Measurements from ENCODE around the gene ESYT3. TPM values are rescaled to one million over a fixed set of nuclear protein-coding genes. Genes with fewer than 3 reads are reported as not detected.
A peak's percentile ranks its signal among the peaks of the same experiment; 100 is the strongest.

Gene ESYT3
- total RNA-seq, 1 donor from 2014 or later, result not detected

GRCh38 chr3:138457863-138458735, 23.7 kb downstream of the ESYT3 start:
- no peaks in the 10 kb centered on the region for H3K27me3 ChIP-seq
- no peak for TF ChIP-seq CTCF (IDR thresholded peaks at IDR 0.05)
- intact Hi-C loops (cut with DNase I), result no loop called here
- H3K4me1 ChIP-seq, result no peaks in the 10 kb centered on the region
- H3K9me3 ChIP-seq, result no peaks in the 10 kb centered on the region
- H3K36me3 ChIP-seq, result no peaks in the 10 kb centered on the region
- no peak overlapping the region for H3K27ac ChIP-seq
- H3K4me3 ChIP-seq, result no peak overlapping the region
- DNase-seq (ENCODE audit: low spot score in 2 of 2), result peak in 1 of 2 donors; percentile 57

- H3K4me1 ChIP-seq, result no peaks in the 10 kb centered on the region
- no peaks in the 10 kb centered on the region for H3K27me3 ChIP-seq
- intact Hi-C loops (cut with DNase I), result no loop called here
- no peaks in the 10 kb centered on the region for H3K9me3 ChIP-seq
- H3K36me3 ChIP-seq, result no peaks in the 10 kb centered on the region
- DNase-seq (ENCODE audit: low spot score in 2 of 2), result peak in 1 of 2 donors; percentile 54
- no peak for TF ChIP-seq CTCF (IDR thresholded peaks at IDR 0.05)
- H3K4me3 ChIP-seq, result no peak overlapping the region
- no peak overlapping the region for H3K27ac ChIP-seq
Observed at GRCh38 chr3:138458774-138459499, 24.5 kb downstream of the ESYT3 start.

- intact Hi-C loops (cut with DNase I), result no loop called here
- Histone ChIP-seq H3K27me3 (no peaks in the 10 kb centered on the region), H3K36me3 (no peaks in the 10 kb centered on the region), H3K4me1 (no peaks in the 10 kb centered on the region), H3K9me3 (no peaks in the 10 kb centered on the region), H3K4me3 (no peak overlapping the region), H3K27ac (no peak overlapping the region)
- no peak for TF ChIP-seq CTCF (IDR thresholded peaks at IDR 0.05)
- DNase-seq (ENCODE audit: low spot score in 2 of 2), result peak in 1 of 2 donors; percentile 40
Observed at GRCh38 chr3:138459619-138460535, 25.5 kb downstream of the ESYT3 start.

- DNase-seq (ENCODE audit: low spot score in 2 of 2), result peak in 1 of 2 donors; percentile 51
- no peaks in the 10 kb centered on the region for H3K4me1 ChIP-seq
Observed at GRCh38 chr3:138460536-138461205, 26.3 kb downstream of the ESYT3 start.

More at GRCh38 chr3:138460536-138461205, 26.3 kb downstream of the ESYT3 start:
- H3K9me3 ChIP-seq, result no peaks in the 10 kb centered on the region
- intact Hi-C loops (cut with DNase I), result no loop called here
- H3K36me3 ChIP-seq, result no peaks in the 10 kb centered on the region
- no peak overlapping the region for H3K4me3 ChIP-seq
- H3K27me3 ChIP-seq, result no peaks in the 10 kb centered on the region
- no peak overlapping the region for H3K27ac ChIP-seq
- TF ChIP-seq CTCF (IDR thresholded peaks at IDR 0.05), result no peak
